ENCODE data around the gene SDK2. TPM values are rescaled to one million over a fixed set of nuclear protein-coding genes. Genes with fewer than 3 reads are reported as not detected.

Gene SDK2
- total and polyA plus RNA-seq, 2 of the 4 experiments (the other 2 are of a cell fraction) = under 0.01 to 0.03 TPM

DNA sequence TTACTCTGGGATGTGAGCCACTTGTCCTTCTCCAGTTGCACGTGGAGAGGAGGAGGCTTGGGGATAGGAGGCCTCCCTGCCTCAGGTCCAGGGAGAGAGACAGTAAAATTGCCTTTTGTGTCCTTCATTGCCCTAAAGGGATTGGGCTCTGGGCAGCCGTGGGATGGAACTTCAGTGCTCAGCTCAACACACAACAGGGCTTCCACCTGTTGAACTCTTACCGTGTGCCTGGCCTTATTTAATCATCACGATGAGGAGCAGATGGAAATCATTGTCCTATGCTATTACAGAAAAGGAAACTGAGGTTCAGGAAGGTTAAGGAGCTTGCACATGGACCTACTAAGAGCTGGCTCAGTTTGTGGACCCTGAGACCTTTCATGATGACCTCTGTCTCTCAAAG lies 240.0 kb downstream of the SDK2 start:
- BruUV-seq (replicated peaks) = no TSS peak
- in situ Hi-C loops (cut with MboI; ENCODE audit: low sequenced_read_pairs) = no loop called here

More for the DNA sequence above, 240.0 kb downstream of the SDK2 start:
- no peaks in the 10 kb centered on the region for H3K4me1 ChIP-seq (ENCODE audit: control insufficient read depth, insufficient read depth, low read length)
- no peak overlapping the region for H3K56ac ChIP-seq (ENCODE audit: extremely low read depth, insufficient read depth, low read length)
- ChIA-PET CTCF (no interaction called here), POLR2A (ENCODE audit: unreplicated experiment) (no interaction called here)
- no peaks in the 10 kb centered on the region for H3K9me1 ChIP-seq (ENCODE audit: insufficient read depth, low read length)
- no peak for DNase-seq
- no peak for ATAC-seq (ENCODE audit: low read depth)
- no peak overlapping the region for H3K23ac ChIP-seq (ENCODE audit: low read depth, low read length)
- no peaks in the 10 kb centered on the region; the same call in 1 of the 2 replicates for H3K27me3 ChIP-seq (ENCODE audit: control insufficient read depth, insufficient read depth, low read length)
- H3K36me3 ChIP-seq (ENCODE audit: control insufficient read depth, insufficient read depth, low read length) = no peaks in the 10 kb centered on the region
- H3K4ac ChIP-seq (ENCODE audit: low read depth, low read length) = no peak overlapping the region
- H2BK20ac ChIP-seq (ENCODE audit: low read depth, low read length) = no peak overlapping the region
- TF ChIP-seq POLR2A (IDR thresholded peaks at IDR 0.05; ENCODE audit: low read depth, low read length) = no peak
- TF ChIP-seq RAD21 (IDR thresholded peaks at IDR 0.05; ENCODE audit: low read length) = no peak
- TF ChIP-seq, protein P1, sequence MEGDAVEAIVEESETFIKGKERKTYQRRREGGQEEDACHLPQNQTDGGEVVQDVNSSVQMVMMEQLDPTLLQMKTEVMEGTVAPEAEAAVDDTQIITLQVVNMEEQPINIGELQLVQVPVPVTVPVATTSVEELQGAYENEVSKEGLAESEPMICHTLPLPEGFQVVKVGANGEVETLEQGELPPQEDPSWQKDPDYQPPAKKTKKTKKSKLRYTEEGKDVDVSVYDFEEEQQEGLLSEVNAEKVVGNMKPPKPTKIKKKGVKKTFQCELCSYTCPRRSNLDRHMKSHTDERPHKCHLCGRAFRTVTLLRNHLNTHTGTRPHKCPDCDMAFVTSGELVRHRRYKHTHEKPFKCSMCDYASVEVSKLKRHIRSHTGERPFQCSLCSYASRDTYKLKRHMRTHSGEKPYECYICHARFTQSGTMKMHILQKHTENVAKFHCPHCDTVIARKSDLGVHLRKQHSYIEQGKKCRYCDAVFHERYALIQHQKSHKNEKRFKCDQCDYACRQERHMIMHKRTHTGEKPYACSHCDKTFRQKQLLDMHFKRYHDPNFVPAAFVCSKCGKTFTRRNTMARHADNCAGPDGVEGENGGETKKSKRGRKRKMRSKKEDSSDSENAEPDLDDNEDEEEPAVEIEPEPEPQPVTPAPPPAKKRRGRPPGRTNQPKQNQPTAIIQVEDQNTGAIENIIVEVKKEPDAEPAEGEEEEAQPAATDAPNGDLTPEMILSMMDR (conservative IDR thresholded peaks at IDR 0.05; ENCODE audit: low read depth, low read length) = no peak
- TF ChIP-seq MAZ (IDR thresholded peaks at IDR 0.05; ENCODE audit: borderline replicate concordance, low read depth, low read length) = no peak
- TF ChIP-seq RCOR1 (IDR thresholded peaks at IDR 0.05; ENCODE audit: insufficient replicate concordance, low read length) = no peak
- H3K79me1 ChIP-seq (ENCODE audit: low read depth in 1 of 2, low read length in 2 of 2) = no peaks in the 10 kb centered on the region
- dilution Hi-C loops (cut with HindIII; ENCODE audit: low sequenced_read_pairs, unreplicated experiment) (no loop called here), intact Hi-C loops (cut with micrococcal nuclease) (no loop called here)
- H4K20me1 ChIP-seq (ENCODE audit: insufficient read depth, low read length) = no peaks in the 10 kb centered on the region
- no peak overlapping the region for H3K9ac ChIP-seq (ENCODE audit: low read depth, low read length)
- WGBS, 2 experiments (ENCODE audit: extremely low coverage in 2 of 2, insufficient read length in 1 of 2) = no CpG with 5 or more reads among the region's 4 CpGs
- H2BK120ac ChIP-seq (ENCODE audit: low read depth, low read length) = no peak overlapping the region
- H3K18ac ChIP-seq (ENCODE audit: low read depth, low read length) = no peak overlapping the region
- no peak overlapping the region for H4K5ac ChIP-seq (ENCODE audit: low read depth, low read length)
- H2AK9ac ChIP-seq (replicated peaks; ENCODE audit: low read depth, low read length, poor library complexity) = no peak overlapping the region
- no peak overlapping the region for H4K8ac ChIP-seq (ENCODE audit: low read depth in 2 of 2, low read length in 2 of 2)
- H4K91ac ChIP-seq (ENCODE audit: insufficient read depth, low read depth, low read length) = no peak overlapping the region
- no peak overlapping the region for H2AFZ ChIP-seq (replicated peaks; ENCODE audit: low read length, poor library complexity)
- no peak overlapping the region for H3K27ac ChIP-seq (ENCODE audit: insufficient read depth, low read length)
- no peak overlapping the region for H3K14ac ChIP-seq (replicated peaks; ENCODE audit: low read depth, low read length)
- H3K4me3 ChIP-seq (ENCODE audit: insufficient read depth, low read depth, low read length) = no peak overlapping the region
- H2BK5ac ChIP-seq (ENCODE audit: low read depth, low read length, poor library complexity, severe bottlenecking) = no peak overlapping the region
- H2AK5ac ChIP-seq (ENCODE audit: low read depth, low read length) = no peak overlapping the region
- no peak overlapping the region for H3K4me2 ChIP-seq (ENCODE audit: low read depth, low read length)
- H2BK15ac ChIP-seq (ENCODE audit: low read depth, low read length) = no peak overlapping the region
- no peaks in the 10 kb centered on the region for H3K9me3 ChIP-seq (ENCODE audit: control insufficient read depth, insufficient read depth, low read length)
